HepG2 (cell line): Measurements from ENCODE around the gene MAEA. TPM values are rescaled to one million over a fixed set of nuclear protein-coding genes. Genes with fewer than 3 reads are reported as not detected.

Experiments
- ATF7-NPFF ChIP-seq: sonication (generic); formaldehyde crosslinking; IDR thresholded peaks from 2 replicates; pipeline ENCODE4 v1.8.1; 2023; ENCODE audit warnings: mild to moderate bottlenecking, low read depth, missing genetic modification reagents, moderate library complexity
- BRF2 ChIP-seq: sonication (generic); formaldehyde crosslinking; IDR thresholded peaks from 2 replicates; pipeline ENCODE4 v1.8.1; 2022; ENCODE audit warnings: mild to moderate bottlenecking, missing genetic modification reagents
- CHD4 ChIP-seq: fragments of 200-600 bp; sonication (generic); IDR thresholded peaks from 2 replicates; pipeline ENCODE4 v1.7.0; 2017; ENCODE audit warnings: mild to moderate bottlenecking, low read length, borderline replicate concordance
- HOXA9 ChIP-seq: sonication (generic); formaldehyde crosslinking; IDR thresholded peaks from 2 replicates; pipeline ENCODE4 v1.8.1; 2022; ENCODE audit warnings: missing genetic modification reagents, mild to moderate bottlenecking, moderate library complexity, borderline replicate concordance
- MXI1 ChIP-seq: IDR thresholded peaks from 3 replicates; pipeline ENCODE4 v1.6.1; 2012; ENCODE audit warnings: low read depth, low read length, inconsistent platforms, borderline replicate concordance
- POLR2AphosphoS5 ChIP-seq: IDR thresholded peaks from 2 replicates; pipeline ENCODE4 v1.6.1; 2012; ENCODE audit warnings: low read depth, low read length
- SUZ12 ChIP-seq: fragments of 150-350 bp; IDR thresholded peaks from 2 replicates; pipeline ENCODE4 v1.6.1; 2014; ENCODE audit warnings: low read depth, low read length
- THAP7 ChIP-seq: sonication (generic); formaldehyde crosslinking; IDR thresholded peaks from 2 replicates; pipeline ENCODE4 v1.8.1; 2023; ENCODE audit warnings: mild to moderate bottlenecking, missing genetic modification reagents
- U2AF2 ChIP-seq: fragments of 200-400 bp; formaldehyde crosslinking; IDR thresholded peaks from 2 replicates; pipeline ENCODE4 v1.6.1; 2017; ENCODE audit warnings: low read depth, mild to moderate bottlenecking, low read length
- ZGPAT ChIP-seq: IDR thresholded peaks from 2 replicates; pipeline ENCODE4 v1.6.1; 2016; ENCODE audit warnings: mild to moderate bottlenecking
- ZNF224 ChIP-seq: sonication (generic); formaldehyde crosslinking; IDR thresholded peaks from 2 replicates; pipeline ENCODE4 v1.5.0; 2020; ENCODE audit warnings: mild to moderate bottlenecking, missing genetic modification reagents
- ZNF672 ChIP-seq: sonication (generic); formaldehyde crosslinking; IDR thresholded peaks from 2 replicates; pipeline ENCODE4 v1.8.1; 2022; ENCODE audit warnings: missing genetic modification reagents
- polyA plus RNA-seq, 8 experiments: library from polyadenylated mRNA; depleted of rRNA in 3 of 8; stranded (reverse) in 7 of 8; unstranded in 1 of 8; fragments of >200 nt; fragmentation: Illumina TruSeq in 4 of 8; extraction: Trizol in 4 of 8; gene quantifications; 2 replicates each; pipeline versions ENCODE4 v1.2.1 to v1.2.3, GENCODE V29; 2011 to 2016; ENCODE audit warnings: low read depth in 4 of 8, missing spikeins in 1 of 8, mixed read lengths in 1 of 8; ENCODE audit not compliant: insufficient read depth in 1 of 8
- total RNA-seq, 5 experiments: library from RNA; depleted of rRNA; stranded (reverse); fragments of >200 nt; fragmentation: Illumina TruSeq; extraction: Trizol; gene quantifications; 2 replicates each; pipeline ENCODE4 v1.2.3, GENCODE V29; 2016; ENCODE audit warnings: low read depth in 1 of 5
- TF ChIP-seq, protein P1 (sequence below): sonication (generic); formaldehyde crosslinking; IDR thresholded peaks from 2 replicates; pipeline ENCODE4 v1.5.0; 2020; ENCODE audit warnings: mild to moderate bottlenecking, missing genetic modification reagents
- TF ChIP-seq, protein P2 (sequence below): sonication (generic); formaldehyde crosslinking; IDR thresholded peaks from 2 replicates; pipeline ENCODE4 v1.5.0; 2020; ENCODE audit warnings: mild to moderate bottlenecking, missing genetic modification reagents
- TF ChIP-seq, protein P3 (sequence below): sonication (generic); formaldehyde crosslinking; IDR thresholded peaks from 2 replicates; pipeline ENCODE4 v1.4.0; 2020; ENCODE audit warnings: mild to moderate bottlenecking, missing genetic modification reagents

The MAEA gene
- total and polyA plus RNA-seq, 2 of the 13 experiments (the other 11 are each of a cell fraction or from before 2014, with no cell fraction given), result 52.0 to 57.1 TPM

DNA sequence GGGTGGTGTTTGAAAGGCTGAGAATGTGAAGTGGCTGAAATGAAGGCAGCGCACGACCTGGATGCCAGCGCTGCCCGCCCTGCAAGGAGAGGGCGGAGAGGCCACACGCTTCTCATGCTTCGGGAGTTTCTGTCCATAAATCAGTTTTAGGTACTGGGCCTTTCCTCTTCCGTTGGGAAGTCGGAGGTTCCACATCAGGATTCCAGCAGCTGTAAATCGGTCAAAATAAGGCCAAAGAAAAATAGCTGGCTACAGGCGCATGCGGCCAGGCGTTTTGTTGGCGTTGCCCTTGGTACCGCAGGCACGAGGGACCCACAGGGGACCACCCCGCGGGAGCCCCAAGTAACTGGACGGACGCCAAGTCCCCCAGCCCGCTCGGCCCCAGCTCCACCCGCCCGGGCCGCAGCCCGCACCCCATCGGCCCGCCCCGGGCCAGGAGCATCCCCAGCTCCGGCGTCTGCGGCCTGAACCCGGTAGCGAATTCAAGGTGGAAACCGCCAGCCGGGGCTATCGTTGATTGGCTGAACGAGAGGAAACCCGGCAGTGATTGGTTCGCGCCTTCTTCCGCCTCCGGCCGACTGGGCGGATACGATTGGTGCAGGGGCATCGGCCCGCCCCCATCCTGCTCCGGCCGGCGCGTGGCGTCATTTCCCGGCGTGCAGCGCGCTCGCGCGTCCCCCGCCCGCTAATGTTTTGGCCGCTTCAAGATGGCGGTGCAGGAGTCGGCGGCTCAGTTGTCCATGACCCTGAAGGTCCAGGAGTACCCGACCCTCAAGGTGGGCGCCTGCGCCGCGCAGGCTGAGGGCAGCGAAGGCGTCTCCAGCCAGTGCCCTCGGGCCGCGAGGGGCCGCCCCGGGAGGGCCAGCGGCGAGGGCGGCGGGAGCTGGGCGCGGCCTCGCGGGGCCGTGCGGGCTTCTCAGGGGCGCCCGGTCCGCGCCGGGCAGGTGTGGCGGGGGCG is at the start of gene MAEA (continued):
- TF ChIP-seq ATF7-NPFF (CRISPR knock-in tag) (peak; percentile 72), HOXA9 (CRISPR knock-in tag) (peak; percentile 29; the same call in 1 of the 2 replicates), ZNF672 (CRISPR knock-in tag) (no peak), SUZ12 (peak; percentile 39; the same call in 1 of the 2 replicates), CHD4 (no peak), ZGPAT (CRISPR knock-in tag) (peak; percentile 59; the same call in 1 of the 2 replicates), BRF2 (CRISPR knock-in tag) (no peak), POLR2AphosphoS5 (peak; percentile 81), U2AF2 (no peak), THAP7 (CRISPR knock-in tag) (0 out of 2 replicates have a peak, but pooled peaks have one; percentile 28), ZNF224 (peak; percentile 32; the same call in 1 of the 2 replicates), MXI1 (peak; percentile 85; the same call in 2 of the 3 replicates)
- TF ChIP-seq, protein P1, sequence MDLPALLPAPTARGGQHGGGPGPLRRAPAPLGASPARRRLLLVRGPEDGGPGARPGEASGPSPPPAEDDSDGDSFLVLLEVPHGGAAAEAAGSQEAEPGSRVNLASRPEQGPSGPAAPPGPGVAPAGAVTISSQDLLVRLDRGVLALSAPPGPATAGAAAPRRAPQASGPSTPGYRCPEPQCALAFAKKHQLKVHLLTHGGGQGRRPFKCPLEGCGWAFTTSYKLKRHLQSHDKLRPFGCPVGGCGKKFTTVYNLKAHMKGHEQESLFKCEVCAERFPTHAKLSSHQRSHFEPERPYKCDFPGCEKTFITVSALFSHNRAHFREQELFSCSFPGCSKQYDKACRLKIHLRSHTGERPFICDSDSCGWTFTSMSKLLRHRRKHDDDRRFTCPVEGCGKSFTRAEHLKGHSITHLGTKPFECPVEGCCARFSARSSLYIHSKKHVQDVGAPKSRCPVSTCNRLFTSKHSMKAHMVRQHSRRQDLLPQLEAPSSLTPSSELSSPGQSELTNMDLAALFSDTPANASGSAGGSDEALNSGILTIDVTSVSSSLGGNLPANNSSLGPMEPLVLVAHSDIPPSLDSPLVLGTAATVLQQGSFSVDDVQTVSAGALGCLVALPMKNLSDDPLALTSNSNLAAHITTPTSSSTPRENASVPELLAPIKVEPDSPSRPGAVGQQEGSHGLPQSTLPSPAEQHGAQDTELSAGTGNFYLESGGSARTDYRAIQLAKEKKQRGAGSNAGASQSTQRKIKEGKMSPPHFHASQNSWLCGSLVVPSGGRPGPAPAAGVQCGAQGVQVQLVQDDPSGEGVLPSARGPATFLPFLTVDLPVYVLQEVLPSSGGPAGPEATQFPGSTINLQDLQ (CRISPR knock-in tag), result no peak
- TF ChIP-seq, protein P2, sequence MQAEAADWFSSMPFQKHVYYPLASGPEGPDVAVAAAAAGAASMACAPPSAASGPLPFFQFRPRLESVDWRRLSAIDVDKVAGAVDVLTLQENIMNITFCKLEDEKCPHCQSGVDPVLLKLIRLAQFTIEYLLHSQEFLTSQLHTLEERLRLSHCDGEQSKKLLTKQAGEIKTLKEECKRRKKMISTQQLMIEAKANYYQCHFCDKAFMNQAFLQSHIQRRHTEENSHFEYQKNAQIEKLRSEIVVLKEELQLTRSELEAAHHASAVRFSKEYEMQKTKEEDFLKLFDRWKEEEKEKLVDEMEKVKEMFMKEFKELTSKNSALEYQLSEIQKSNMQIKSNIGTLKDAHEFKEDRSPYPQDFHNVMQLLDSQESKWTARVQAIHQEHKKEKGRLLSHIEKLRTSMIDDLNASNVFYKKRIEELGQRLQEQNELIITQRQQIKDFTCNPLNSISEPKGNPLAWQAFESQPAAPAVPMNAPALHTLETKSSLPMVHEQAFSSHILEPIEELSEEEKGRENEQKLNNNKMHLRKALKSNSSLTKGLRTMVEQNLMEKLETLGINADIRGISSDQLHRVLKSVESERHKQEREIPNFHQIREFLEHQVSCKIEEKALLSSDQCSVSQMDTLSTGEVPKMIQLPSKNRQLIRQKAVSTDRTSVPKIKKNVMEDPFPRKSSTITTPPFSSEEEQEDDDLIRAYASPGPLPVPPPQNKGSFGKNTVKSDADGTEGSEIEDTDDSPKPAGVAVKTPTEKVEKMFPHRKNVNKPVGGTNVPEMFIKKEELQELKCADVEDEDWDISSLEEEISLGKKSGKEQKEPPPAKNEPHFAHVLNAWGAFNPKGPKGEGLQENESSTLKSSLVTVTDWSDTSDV, result no peak
- TF ChIP-seq, protein P3, sequence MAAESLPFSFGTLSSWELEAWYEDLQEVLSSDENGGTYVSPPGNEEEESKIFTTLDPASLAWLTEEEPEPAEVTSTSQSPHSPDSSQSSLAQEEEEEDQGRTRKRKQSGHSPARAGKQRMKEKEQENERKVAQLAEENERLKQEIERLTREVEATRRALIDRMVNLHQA (CRISPR knock-in tag), result no peak
